HepG2 (cell line): Measurements from ENCODE around the gene ANG. TPM values are rescaled to one million over a fixed set of nuclear protein-coding genes. Genes with fewer than 3 reads are reported as not detected.

Experiments used
- ATAC-seq: fragments of 200-7000 bp; cut with Tn5 transposase; 3 replicates; pipeline ENCODE4 v1.9.1; 2020; ENCODE audit warnings: mild to moderate bottlenecking, moderate library complexity
- BruUV-seq: library from RNA; stranded (reverse); fragments of 400-500 nt; replicated peaks from 2 replicates; lab custom pipeline; 2021; lab: Mats Ljungman, UMichigan
- CTCF ChIA-PET: fragments of 300-600 bp; formaldehyde crosslinking; extraction: SDS; loops from one replicate; lab custom pipeline; 2021; ENCODE audit warnings: low total read pairs, inconsistent platforms, low intra/inter-chr PET ratio; lab: Yijun Ruan, JAX
- POLR2A ChIA-PET: fragments of 350-600 bp; sonication (Branson Sonifier 250); formaldehyde crosslinking; loops from one replicate; lab custom pipeline; 2020; ENCODE audit warnings: antibody characterized with exemption, inconsistent platforms; lab: Yijun Ruan, JAX
- DNase-seq: peaks from one replicate; pipeline ENCODE4 v3.0.0-alpha.2; 2015; ENCODE audit warnings: low spot score
- FAIRE-seq: peaks from 3 replicates; lab custom pipeline; 2011; peaks lifted over from hg19 to GRCh38; lab: Jason Lieb, UNC
- H2AFZ ChIP-seq: one replicate; pipeline ENCODE4 v1.6.1; 2011; ENCODE audit warnings: low read length, inconsistent platforms
- H3K27ac ChIP-seq: fragments of 300-600 bp; 3 replicates; pipeline ENCODE4 v1.8.0; 2011; ENCODE audit warnings: mixed run types, mild to moderate bottlenecking, mixed read lengths, low read length, inconsistent platforms; ENCODE audit not compliant: insufficient read depth; ENCODE audit errors: extremely low read length
- H3K27me3 ChIP-seq, 2 experiments: fragments of 200-600 bp in 1 of 2; 2 replicates in 1 of 2; 3 replicates in 1 of 2; pipeline versions ENCODE4 v1.6.0 to v1.8.0; 2011; ENCODE audit warnings: low read length in 2 of 2, mild to moderate bottlenecking in 2 of 2, moderate library complexity in 2 of 2, inconsistent platforms in 1 of 2; ENCODE audit not compliant: insufficient read depth in 2 of 2, control insufficient read depth in 1 of 2
- H3K36me3 ChIP-seq, 2 experiments: fragments of 200-600 bp in 1 of 2; replicated peaks in 1 of 2; 2 replicates in 1 of 2; 3 replicates in 1 of 2; pipeline versions ENCODE4 v1.5.1 to v1.8.0; 2011; ENCODE audit warnings: low read length in 2 of 2, inconsistent platforms in 1 of 2; ENCODE audit not compliant: insufficient read depth in 2 of 2, control insufficient read depth in 1 of 2
- H3K4me1 ChIP-seq: 2 replicates; pipeline ENCODE4 v1.5.1; 2012; ENCODE audit warnings: low read length, inconsistent platforms; ENCODE audit not compliant: insufficient read depth
- H3K4me2 ChIP-seq: 2 replicates; pipeline ENCODE4 v1.6.0; 2011; ENCODE audit warnings: low read depth, low read length, inconsistent platforms
- H3K4me3 ChIP-seq, 3 experiments: fragments of 200-600 bp in 1 of 3; sonication (generic), shearing (Covaris generic) in 1 of 3; replicated peaks in 1 of 3; 2 replicates each; pipeline ENCODE4 v1.5.1; 2011 to 2016; ENCODE audit warnings: low read length in 3 of 3, inconsistent platforms in 2 of 3, low read depth in 2 of 3, mild to moderate bottlenecking in 2 of 3, control low read depth in 1 of 3, mixed read lengths in 1 of 3; ENCODE audit not compliant: insufficient read depth in 1 of 3
- H3K79me2 ChIP-seq: one replicate; pipeline ENCODE4 v1.6.1; 2011; ENCODE audit warnings: low read length, inconsistent platforms; ENCODE audit not compliant: insufficient read depth
- H3K9ac ChIP-seq: 2 replicates; pipeline ENCODE4 v1.6.0; 2011; ENCODE audit warnings: mild to moderate bottlenecking, low read depth, low read length, inconsistent platforms; ENCODE audit not compliant: insufficient read depth
- H3K9me3 ChIP-seq: 2 replicates; pipeline ENCODE4 v1.5.1; 2012; ENCODE audit warnings: mild to moderate bottlenecking, low read length
- H4K20me1 ChIP-seq: 2 replicates; pipeline ENCODE4 v1.6.0; 2011; ENCODE audit warnings: inconsistent platforms, mild to moderate bottlenecking, low read length, moderate library complexity; ENCODE audit not compliant: insufficient read depth
- HHEX ChIP-seq: IDR thresholded peaks from 2 replicates; pipeline ENCODE4 v1.6.1; 2016; ENCODE audit warnings: control low read depth
- PAF1 ChIP-seq: IDR thresholded peaks from 2 replicates; pipeline ENCODE4 v1.6.1; 2016; ENCODE audit warnings: missing genetic modification reagents, missing compliant biosample characterization
- POLR2A ChIP-seq, 2 experiments: IDR thresholded peaks; 2 replicates each; pipeline ENCODE4 v1.6.1; 2011; ENCODE audit warnings: low read depth in 2 of 2, low read length in 2 of 2, mild to moderate bottlenecking in 1 of 2, moderate library complexity in 1 of 2; ENCODE audit not compliant: insufficient read depth in 1 of 2
- RBM22 ChIP-seq: fragments of 200-400 bp; formaldehyde crosslinking; optimal IDR thresholded peaks from 2 replicates; pipeline ENCODE3; 2017; ENCODE audit warnings: mild to moderate bottlenecking, low read length, moderate library complexity
- SOX6 ChIP-seq, 2 experiments: fragments of 450-650 bp in 1 of 2; sonication (generic) in 1 of 2; formaldehyde crosslinking in 1 of 2; IDR thresholded peaks; 2 replicates each; pipeline versions ENCODE4 v1.4.0 to v1.6.1; 2017 to 2020; ENCODE audit warnings: antibody characterized with exemption in 1 of 2, mild to moderate bottlenecking in 1 of 2, missing genetic modification reagents in 1 of 2
- ZMYM2 ChIP-seq: sonication (generic); formaldehyde crosslinking; IDR thresholded peaks from 2 replicates; pipeline ENCODE4 v1.8.0; 2022; ENCODE audit warnings: mild to moderate bottlenecking, missing genetic modification reagents
- ZNF431 ChIP-seq: sonication (generic); formaldehyde crosslinking; IDR thresholded peaks from 2 replicates; pipeline ENCODE4 v1.9.0; 2022; ENCODE audit warnings: missing genetic modification reagents, low read depth, mild to moderate bottlenecking, borderline replicate concordance
- WGBS: methylation state at CpG from one replicate; pipeline ENCODE4 v1.1.6; 2017; ENCODE audit warnings: low lambda C conversion rate; 5-methylcytosine and 5-hydroxymethylcytosine counted together
- in situ Hi-C: cut with HindIII; loops from 2 replicates; pipeline ENCODE4 v1.10.0; 2017; ENCODE audit warnings: low pct_unique_long_range_greater_than_20kb; ENCODE audit not compliant: extremely low pct_ligation_motif_present
- intact Hi-C: fragments of 100-400 bp; cut with micrococcal nuclease; formaldehyde crosslinking; loops from one replicate; pipeline ENCODE4 v1.10.0; 2022; ENCODE audit not compliant: unreplicated experiment
- polyA plus RNA-seq, 8 experiments: library from polyadenylated mRNA; depleted of rRNA in 3 of 8; stranded (reverse) in 7 of 8; unstranded in 1 of 8; fragments of >200 nt; fragmentation: Illumina TruSeq in 4 of 8; extraction: Trizol in 4 of 8; gene quantifications; 2 replicates each; pipeline versions ENCODE4 v1.2.1 to v1.2.3, GENCODE V29; 2011 to 2016; ENCODE audit warnings: low read depth in 4 of 8, missing spikeins in 1 of 8, mixed read lengths in 1 of 8; ENCODE audit not compliant: insufficient read depth in 1 of 8
- total RNA-seq, 5 experiments: library from RNA; depleted of rRNA; stranded (reverse); fragments of >200 nt; fragmentation: Illumina TruSeq; extraction: Trizol; gene quantifications; 2 replicates each; pipeline ENCODE4 v1.2.3, GENCODE V29; 2016; ENCODE audit warnings: low read depth in 1 of 5
- TF ChIP-seq, protein P1 (sequence below): IDR thresholded peaks from 2 replicates; pipeline ENCODE4 v1.6.1; 2016; ENCODE audit warnings: mild to moderate bottlenecking
- TF ChIP-seq, protein P2 (sequence below): fragments of 450-650 bp; IDR thresholded peaks from 2 replicates; pipeline ENCODE4 v1.6.1; 2016
- TF ChIP-seq, protein P3 (sequence below), 2 experiments: sonication (generic) in 1 of 2; formaldehyde crosslinking in 1 of 2; IDR thresholded peaks; 2 replicates each; pipeline versions ENCODE4 v1.4.0 to v1.6.1; 2018 to 2020; ENCODE audit warnings: missing genetic modification reagents in 2 of 2, borderline replicate concordance in 1 of 2, low read depth in 1 of 2, mild to moderate bottlenecking in 1 of 2, missing biosample characterization in 1 of 2

Gene ANG
- total and polyA plus RNA-seq, 2 of the 13 experiments (the other 11 are each of a cell fraction or from before 2014, with no cell fraction given), result 83.6 to 401 TPM

DNA sequence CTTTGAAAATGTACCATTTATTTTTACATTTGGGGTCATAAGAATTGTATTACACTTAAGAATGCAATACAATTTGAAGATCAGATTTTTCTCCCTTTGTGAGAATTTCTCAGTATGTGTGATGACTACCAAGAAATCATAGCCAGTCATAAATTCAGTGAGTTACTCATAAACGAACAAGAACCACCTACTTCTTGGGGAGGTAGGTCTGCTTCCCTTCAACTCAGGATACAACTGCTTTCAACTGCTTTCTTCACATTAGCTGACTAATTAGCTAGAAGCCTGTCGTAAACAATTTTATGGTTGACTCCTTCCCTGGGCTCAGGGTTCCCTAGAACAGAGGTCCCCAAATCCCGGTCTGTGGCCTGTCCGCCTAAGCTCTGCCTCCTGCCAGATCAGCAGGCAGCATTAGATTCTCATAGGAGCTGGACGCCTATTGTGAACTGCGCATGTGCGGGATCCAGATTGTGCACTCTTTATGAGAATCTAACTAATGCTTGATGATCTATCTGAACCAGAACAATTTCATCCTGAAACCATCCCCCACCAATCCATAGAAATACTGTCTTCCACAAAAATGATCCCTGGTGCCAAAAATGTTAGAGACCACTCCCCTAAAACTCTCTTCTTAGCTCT lies 3.7 kb downstream of the ANG start (continued):
- TF ChIP-seq, protein P1, sequence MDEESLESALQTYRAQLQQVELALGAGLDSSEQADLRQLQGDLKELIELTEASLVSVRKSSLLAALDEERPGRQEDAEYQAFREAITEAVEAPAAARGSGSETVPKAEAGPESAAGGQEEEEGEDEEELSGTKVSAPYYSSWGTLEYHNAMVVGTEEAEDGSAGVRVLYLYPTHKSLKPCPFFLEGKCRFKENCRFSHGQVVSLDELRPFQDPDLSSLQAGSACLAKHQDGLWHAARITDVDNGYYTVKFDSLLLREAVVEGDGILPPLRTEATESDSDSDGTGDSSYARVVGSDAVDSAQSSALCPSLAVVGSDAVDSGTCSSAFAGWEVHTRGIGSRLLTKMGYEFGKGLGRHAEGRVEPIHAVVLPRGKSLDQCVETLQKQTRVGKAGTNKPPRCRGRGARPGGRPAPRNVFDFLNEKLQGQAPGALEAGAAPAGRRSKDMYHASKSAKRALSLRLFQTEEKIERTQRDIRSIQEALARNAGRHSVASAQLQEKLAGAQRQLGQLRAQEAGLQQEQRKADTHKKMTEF (CRISPR knock-in tag), result no peak
- TF ChIP-seq ZMYM2 (CRISPR knock-in tag) (no peak), HHEX (CRISPR knock-in tag) (no peak)
- TF ChIP-seq, protein P2, sequence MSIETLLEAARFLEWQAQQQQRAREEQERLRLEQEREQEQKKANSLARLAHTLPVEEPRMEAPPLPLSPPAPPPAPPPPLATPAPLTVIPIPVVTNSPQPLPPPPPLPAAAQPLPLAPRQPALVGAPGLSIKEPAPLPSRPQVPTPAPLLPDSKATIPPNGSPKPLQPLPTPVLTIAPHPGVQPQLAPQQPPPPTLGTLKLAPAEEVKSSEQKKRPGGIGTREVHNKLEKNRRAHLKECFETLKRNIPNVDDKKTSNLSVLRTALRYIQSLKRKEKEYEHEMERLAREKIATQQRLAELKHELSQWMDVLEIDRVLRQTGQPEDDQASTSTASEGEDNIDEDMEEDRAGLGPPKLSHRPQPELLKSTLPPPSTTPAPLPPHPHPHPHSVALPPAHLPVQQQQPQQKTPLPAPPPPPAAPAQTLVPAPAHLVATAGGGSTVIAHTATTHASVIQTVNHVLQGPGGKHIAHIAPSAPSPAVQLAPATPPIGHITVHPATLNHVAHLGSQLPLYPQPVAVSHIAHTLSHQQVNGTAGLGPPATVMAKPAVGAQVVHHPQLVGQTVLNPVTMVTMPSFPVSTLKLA, result no peak
- TF ChIP-seq, all 625 proteins: peak for 0

DNA sequence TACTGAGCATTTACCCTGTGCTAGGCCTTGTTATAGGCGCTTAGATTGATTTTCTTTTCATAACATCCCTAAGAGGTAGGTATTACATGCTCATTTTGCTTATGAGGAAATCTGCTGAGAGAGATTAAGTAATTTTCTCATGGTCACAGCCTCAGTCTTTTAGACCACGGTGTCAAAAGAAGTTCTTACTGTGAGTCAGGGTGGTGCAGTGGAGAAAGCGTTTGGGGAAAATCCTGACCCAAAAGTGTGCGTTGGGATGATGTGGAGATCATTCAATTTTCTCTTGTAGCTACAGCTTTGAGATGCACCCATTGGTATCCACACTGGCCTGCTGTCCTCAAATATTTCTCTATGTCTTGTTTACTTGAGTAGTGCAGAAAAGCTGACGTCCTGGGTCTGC lies 8.2 kb downstream of the ANG start:
- FAIRE-seq (no peak), ATAC-seq (no peak), DNase-seq (no peak)
- Histone ChIP-seq H2AFZ (no peak overlapping the region), H3K4me1 (peaks cover under 1% of the 10 kb centered on the region), H3K79me2 (peaks cover 36% of the 10 kb centered on the region), H3K4me3 (no peak overlapping the region), H3K27me3 (no peaks in the 10 kb centered on the region), H4K20me1 (peaks cover 75% of the 10 kb centered on the region), H3K4me2 (no peak overlapping the region), H3K36me3 (peaks cover 38 to 83% of the 10 kb centered on the region in 2 experiments), H3K9me3 (no peaks in the 10 kb centered on the region), H3K27ac (no peak overlapping the region), H3K9ac (no peak overlapping the region)
- ChIA-PET POLR2A (interaction anchor here (0.8 to 1.5 kb wide), 4 partner anchors 9 to 39 kb away, joined by 3 to 4 read pairs (median 3); no protein-coding TSS in a partner anchor), CTCF (interaction anchor here (1.2 kb wide), 1 partner anchor 159 kb away, joined by 3 read pairs; no protein-coding TSS in a partner anchor)
- no TSS peak for BruUV-seq
- TF ChIP-seq ZNF431 (CRISPR knock-in tag), result no peak
- TF ChIP-seq RBM22, result peak; percentile 67
- TF ChIP-seq SOX6 (IDR thresholded peaks at IDR 0.05), result no peak
- TF ChIP-seq SOX6 (CRISPR knock-in tag; IDR thresholded peaks at IDR 0.05), result no peak
- TF ChIP-seq PAF1 (CRISPR knock-in tag), result peak; percentile 52
- TF ChIP-seq, protein P3, sequence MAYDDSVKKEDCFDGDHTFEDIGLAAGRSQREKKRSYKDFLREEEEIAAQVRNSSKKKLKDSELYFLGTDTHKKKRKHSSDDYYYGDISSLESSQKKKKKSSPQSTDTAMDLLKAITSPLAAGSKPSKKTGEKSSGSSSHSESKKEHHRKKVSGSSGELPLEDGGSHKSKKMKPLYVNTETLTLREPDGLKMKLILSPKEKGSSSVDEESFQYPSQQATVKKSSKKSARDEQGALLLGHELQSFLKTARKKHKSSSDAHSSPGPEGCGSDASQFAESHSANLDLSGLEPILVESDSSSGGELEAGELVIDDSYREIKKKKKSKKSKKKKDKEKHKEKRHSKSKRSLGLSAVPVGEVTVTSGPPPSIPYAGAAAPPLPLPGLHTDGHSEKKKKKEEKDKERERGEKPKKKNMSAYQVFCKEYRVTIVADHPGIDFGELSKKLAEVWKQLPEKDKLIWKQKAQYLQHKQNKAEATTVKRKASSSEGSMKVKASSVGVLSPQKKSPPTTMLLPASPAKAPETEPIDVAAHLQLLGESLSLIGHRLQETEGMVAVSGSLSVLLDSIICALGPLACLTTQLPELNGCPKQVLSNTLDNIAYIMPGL (CRISPR knock-in tag; IDR thresholded peaks at IDR 0.05; ENCODE audit: borderline replicate concordance in 1 of 2, low read depth in 1 of 2), result 0 out of 4 replicates have a peak, but pooled peaks of 1 of the 2 experiments have one; percentile 27
- 0 out of 4 replicates have a peak, but pooled peaks of 1 of the 2 experiments have one; percentile 25 for TF ChIP-seq POLR2A (IDR thresholded peaks at IDR 0.05; ENCODE audit: insufficient read depth in 1 of 2, low read depth in 2 of 2, low read length in 2 of 2)
- TF ChIP-seq, protein P1 (CRISPR knock-in tag), result 0 out of 2 replicates have a peak, but pooled peaks have one; percentile 6
- in situ Hi-C loops, result loop anchor here (5.0 kb wide), 1 partner anchor 161 kb away; no protein-coding TSS in a partner anchor
- intact Hi-C loops, result loop anchor here (1.0 kb wide), 1 partner anchor 159 kb away; no protein-coding TSS in a partner anchor
- 94% methylated on average over 5 of the region's 5 CpGs for WGBS
